Measurements from ENCODE around the gene CD5L. TPM values are rescaled to one million over a fixed set of nuclear protein-coding genes. Genes with fewer than 3 reads are reported as not detected.

Gene CD5L
- total RNA-seq, 5 donors from 2014 or later (not counting 1 experiment from before 2014, with no cell fraction given): not detected

Other genes starting within 250 kb of the CD5L start
- under 1 TPM in 2 of 5 donors, not detected in 3; 0.07 to 0.15 TPM for gene FCRL4, start 243.7 kb downstream of the CD5L start, total RNA-seq
- 10 to 100 TPM in 2 of 5 donors, 1 to 10 TPM in 3; 6.5 to 35.9 (median 9.3) TPM for gene FCRL3, start 141.0 kb downstream of the CD5L start, total RNA-seq
- 1 to 10 TPM; 1.2 to 3.4 (median 1.5) TPM for gene FCRL2, start 64.7 kb downstream of the CD5L start, total RNA-seq
- gene FCRL1, start 21.7 kb downstream of the CD5L start, total RNA-seq: 10 to 100 TPM in 1 of 5 donors, 1 to 10 TPM in 4; 2.4 to 11.9 (median 4.9) TPM
- gene KIRREL1, start 151.8 kb upstream of the CD5L start, total RNA-seq: under 1 TPM in 3 of 5 donors, not detected in 2; 0.16 to 0.20 (median 0.19) TPM

All from T-cell (primary cell).